Ishikawa (cell line): Measurements from ENCODE around the gene ZDHHC13.

Experiments used
- CREB1 ChIP-seq: IDR thresholded peaks from 2 replicates; pipeline ENCODE4 v1.6.1; 2012; ENCODE audit warnings: low read depth
- EP300 ChIP-seq: IDR thresholded peaks from 2 replicates; pipeline ENCODE4 v1.6.1; 2012; ENCODE audit warnings: borderline replicate concordance
- FOXM1 ChIP-seq: IDR thresholded peaks from 2 replicates; pipeline ENCODE4 v1.6.1; 2012; ENCODE audit warnings: low read depth, borderline replicate concordance
- MAX ChIP-seq: IDR thresholded peaks from 2 replicates; pipeline ENCODE4 v1.6.1; 2012
- RAD21 ChIP-seq: IDR thresholded peaks from 2 replicates; pipeline ENCODE4 v1.6.1; 2012; ENCODE audit warnings: low read depth
- REST ChIP-seq: IDR thresholded peaks from 2 replicates; pipeline ENCODE4 v1.6.1; 2012; ENCODE audit warnings: low read depth, mild to moderate bottlenecking
- TAF1 ChIP-seq: IDR thresholded peaks from 2 replicates; pipeline ENCODE4 v1.6.1; 2012; ENCODE audit warnings: low read depth, mild to moderate bottlenecking

GRCh38 chr11:19200410-19201201, 83.6 kb downstream of the ZDHHC13 start:
- TF ChIP-seq CREB1 (no peak), RAD21 (no peak), MAX (0 out of 2 replicates have a peak, but pooled peaks have one; percentile 32), REST (no peak), EP300 (peak; percentile 35; the same call in 1 of the 2 replicates), TAF1 (no peak), FOXM1 (no peak)
